SH-SY5Y (cell line): ENCODE results near the gene SLC35E2B.

Experiments
- GATA2 ChIP-seq: IDR thresholded peaks from 2 replicates; pipeline ENCODE4 v1.6.1; 2011; ENCODE audit warnings: mild to moderate bottlenecking, low read depth, low read length
- GATA3 ChIP-seq: IDR thresholded peaks from 2 replicates; pipeline ENCODE4 v1.6.1; 2011; ENCODE audit warnings: low read depth, mild to moderate bottlenecking, low read length, moderate library complexity

DNA sequence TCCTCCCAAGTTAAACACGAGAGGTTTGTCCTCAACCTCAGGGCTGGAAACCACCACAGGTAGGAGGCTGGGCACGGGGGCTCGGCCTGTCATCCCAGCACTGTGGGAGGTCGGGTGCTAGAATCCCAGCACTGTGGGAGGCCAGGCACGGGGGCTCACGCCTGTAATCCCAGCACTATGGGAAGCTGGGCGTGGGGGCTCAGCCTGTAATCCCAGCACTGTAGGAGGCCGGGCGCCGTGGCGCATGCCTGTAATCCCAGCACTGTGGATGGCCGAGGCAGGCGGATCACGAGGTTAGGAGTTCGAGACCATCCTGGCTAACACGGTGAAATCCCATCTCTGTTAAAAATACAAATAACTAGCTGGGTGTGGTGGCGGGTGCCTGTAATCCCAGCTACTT lies 38.3 kb upstream of the SLC35E2B start:
- no peak for TF ChIP-seq GATA2
- no peak for TF ChIP-seq GATA3
